NB4 (cell line): ENCODE results near the gene ATP13A2.

Experiments
- DNase-seq: peaks from one replicate; pipeline ENCODE4 v3.0.0; 2010; ENCODE audit warnings: low read depth
- H3K4me3 ChIP-seq: one replicate; pipeline ENCODE4 v1.5.1; 2011; ENCODE audit warnings: mild to moderate bottlenecking, low read depth, low read length, moderate library complexity
- MYC ChIP-seq: IDR thresholded peaks from 2 replicates; pipeline ENCODE4 v1.6.1; 2011; ENCODE audit warnings: low read depth, low read length
- POLR2A ChIP-seq: IDR thresholded peaks from 2 replicates; pipeline ENCODE4 v1.6.1; 2011; ENCODE audit warnings: mild to moderate bottlenecking; ENCODE audit not compliant: insufficient read length; ENCODE audit errors: extremely low read depth
- TF ChIP-seq, protein P1 (sequence below): IDR thresholded peaks from 2 replicates; pipeline ENCODE4 v1.6.1; 2011; ENCODE audit warnings: low read depth, low read length
- TF ChIP-seq, protein P2 (sequence below): IDR thresholded peaks from one replicate; pipeline ENCODE4 v1.5.1; 2012; ENCODE audit warnings: low read depth, low read length

ATP13A2 gene

DNA sequence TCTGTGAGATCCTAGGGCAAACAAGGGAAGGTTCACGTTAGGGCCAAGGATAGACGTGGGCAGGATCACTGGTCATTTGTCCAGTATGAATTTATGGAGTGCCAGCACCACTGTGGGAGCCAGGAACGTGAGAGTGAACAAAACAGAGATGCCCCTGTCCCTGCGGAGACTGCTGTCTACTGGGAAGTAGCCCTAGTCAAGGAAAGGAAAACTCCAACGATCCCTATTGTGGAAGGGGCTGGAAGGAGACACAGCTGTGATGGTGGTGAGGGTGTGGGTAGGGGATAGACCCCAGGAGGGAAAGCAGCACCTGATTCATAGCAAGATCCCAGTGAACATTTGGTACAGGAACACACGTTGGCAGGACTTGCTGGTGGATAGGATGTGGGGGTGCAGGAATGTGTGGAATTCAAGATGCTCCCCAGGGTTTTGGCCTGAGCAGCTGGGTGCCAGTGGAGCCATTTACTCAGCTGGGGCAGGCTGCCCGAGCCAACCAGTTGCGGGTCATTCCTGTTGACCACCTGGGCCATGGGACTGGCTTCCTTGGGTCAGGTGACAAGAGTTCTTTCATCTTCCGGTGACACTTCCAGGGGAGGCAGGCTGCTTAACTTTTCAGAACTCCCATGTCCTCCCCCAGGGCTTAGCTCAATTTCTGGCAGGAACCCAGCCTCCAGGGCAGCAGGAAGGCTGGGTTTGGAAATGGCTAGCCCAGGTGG, 1.2 kb upstream of the ATP13A2 start:
- no peak overlapping the region for H3K4me3 ChIP-seq
- TF ChIP-seq POLR2A, result no peak
- TF ChIP-seq, protein P1, sequence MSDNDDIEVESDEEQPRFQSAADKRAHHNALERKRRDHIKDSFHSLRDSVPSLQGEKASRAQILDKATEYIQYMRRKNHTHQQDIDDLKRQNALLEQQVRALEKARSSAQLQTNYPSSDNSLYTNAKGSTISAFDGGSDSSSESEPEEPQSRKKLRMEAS, result no peak
- TF ChIP-seq, protein P2, sequence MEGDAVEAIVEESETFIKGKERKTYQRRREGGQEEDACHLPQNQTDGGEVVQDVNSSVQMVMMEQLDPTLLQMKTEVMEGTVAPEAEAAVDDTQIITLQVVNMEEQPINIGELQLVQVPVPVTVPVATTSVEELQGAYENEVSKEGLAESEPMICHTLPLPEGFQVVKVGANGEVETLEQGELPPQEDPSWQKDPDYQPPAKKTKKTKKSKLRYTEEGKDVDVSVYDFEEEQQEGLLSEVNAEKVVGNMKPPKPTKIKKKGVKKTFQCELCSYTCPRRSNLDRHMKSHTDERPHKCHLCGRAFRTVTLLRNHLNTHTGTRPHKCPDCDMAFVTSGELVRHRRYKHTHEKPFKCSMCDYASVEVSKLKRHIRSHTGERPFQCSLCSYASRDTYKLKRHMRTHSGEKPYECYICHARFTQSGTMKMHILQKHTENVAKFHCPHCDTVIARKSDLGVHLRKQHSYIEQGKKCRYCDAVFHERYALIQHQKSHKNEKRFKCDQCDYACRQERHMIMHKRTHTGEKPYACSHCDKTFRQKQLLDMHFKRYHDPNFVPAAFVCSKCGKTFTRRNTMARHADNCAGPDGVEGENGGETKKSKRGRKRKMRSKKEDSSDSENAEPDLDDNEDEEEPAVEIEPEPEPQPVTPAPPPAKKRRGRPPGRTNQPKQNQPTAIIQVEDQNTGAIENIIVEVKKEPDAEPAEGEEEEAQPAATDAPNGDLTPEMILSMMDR, result no peak
- TF ChIP-seq MYC, result no peak
- no peak for DNase-seq

DNA sequence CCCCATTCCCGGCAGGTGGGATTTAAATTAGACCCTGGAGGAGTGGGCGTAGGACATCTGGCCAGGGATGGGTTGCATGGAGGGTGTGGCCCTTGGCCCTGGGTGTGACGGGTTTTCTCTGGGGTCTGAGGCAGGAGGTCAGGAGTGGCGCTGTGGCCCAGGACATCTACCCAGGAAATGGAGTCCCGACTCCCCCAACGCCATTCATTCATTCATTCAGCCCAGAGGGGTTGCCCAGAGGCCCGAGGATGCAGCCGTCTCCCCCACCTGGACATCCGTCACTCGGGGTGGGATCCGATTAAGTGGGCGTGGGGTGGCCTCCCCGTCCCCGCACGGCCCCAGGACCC, 663 bp downstream of the ATP13A2 start:
- H3K4me3 ChIP-seq, result peak overlapping the region; percentile 53
- DNase-seq, result peak; percentile 14
- TF ChIP-seq, protein P1, result no peak
- no peak for TF ChIP-seq POLR2A
- no peak for TF ChIP-seq MYC
- TF ChIP-seq, protein P2, result no peak

DNA sequence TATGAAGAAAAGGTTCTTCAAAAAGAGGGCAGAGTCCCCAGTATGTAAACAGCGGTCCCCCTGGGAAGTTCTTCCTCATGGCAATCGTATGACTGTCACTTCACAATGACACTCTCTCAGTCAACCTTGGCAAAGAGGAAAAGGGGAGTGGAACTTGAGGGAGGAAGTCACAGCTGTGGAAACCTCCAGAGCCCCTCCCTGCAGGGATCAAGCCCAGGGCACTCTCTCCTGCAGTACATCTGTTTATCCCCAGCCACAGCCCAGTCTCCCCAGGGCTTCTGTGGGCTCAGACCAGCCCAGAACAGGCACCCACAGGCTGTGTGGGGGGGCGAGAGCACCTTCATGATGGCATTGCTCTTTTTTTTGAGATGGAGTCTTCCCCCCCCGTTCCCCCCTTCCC, 2.0 kb downstream of the ATP13A2 start:
- no peak overlapping the region for H3K4me3 ChIP-seq
- TF ChIP-seq, protein P2, result no peak
- TF ChIP-seq, protein P1, result no peak
- no peak for TF ChIP-seq POLR2A
- TF ChIP-seq MYC, result no peak
- DNase-seq, result peak; percentile 78

DNA sequence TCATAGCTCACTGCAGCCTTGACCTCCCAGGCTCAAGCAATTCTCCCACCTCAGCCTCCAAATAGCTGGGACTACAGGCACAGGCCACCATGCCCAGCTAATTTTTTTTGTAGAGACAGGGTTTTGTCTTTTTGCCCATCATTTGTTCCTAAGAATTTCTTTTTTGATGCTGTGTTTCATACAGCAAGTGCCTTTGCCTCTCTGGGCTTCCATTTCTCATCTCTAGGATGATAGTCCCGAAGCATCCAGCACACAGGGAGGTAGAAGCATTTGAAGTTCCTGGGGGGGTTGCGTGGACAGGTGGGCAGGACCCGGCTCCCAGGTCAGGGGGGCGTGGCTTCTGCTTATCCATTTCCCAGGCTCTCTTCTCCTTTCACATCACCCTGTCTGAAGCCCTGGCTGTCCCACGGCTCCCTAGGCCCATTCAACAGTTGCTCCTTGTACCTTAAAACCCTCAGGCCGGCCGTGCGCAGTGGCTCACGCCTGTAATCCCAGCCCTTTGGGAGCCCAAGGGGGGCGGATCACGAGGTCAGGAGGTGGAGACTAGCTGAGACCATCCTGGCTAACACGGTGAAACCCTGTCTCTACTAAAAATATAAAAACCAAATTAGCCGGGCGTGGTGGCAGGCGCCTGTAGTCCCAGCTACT, 3.4 kb downstream of the ATP13A2 start:
- no peak for DNase-seq
- H3K4me3 ChIP-seq, result no peak overlapping the region
- TF ChIP-seq, protein P2, result no peak
- TF ChIP-seq MYC, result no peak
- TF ChIP-seq, protein P1, result no peak
- no peak for TF ChIP-seq POLR2A

DNA sequence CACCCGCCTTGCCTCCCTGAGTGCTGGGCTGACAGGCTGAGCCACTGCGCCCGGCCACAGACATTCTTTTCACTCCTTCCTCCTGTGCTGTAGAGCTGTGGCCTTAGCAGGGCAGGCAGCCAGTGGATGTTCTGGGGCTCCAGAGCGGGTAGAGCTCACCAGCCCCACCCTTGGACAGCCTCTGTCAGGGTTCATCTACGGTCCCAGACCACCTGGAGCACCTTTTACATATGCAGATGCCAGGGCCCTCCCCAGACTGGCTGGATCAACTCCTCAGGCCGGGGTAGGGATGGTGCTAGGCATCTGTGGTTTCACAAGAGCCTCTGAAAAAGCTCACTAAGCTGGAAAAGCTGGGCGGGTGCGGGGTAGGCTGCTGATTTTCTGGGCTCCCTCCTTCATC, 4.6 kb downstream of the ATP13A2 start:
- DNase-seq, result no peak
- no peak overlapping the region for H3K4me3 ChIP-seq
- TF ChIP-seq, protein P2, result no peak
- TF ChIP-seq MYC (no peak), POLR2A (no peak)
- TF ChIP-seq, protein P1, result no peak
